ENCODE measurements around the gene NUDT3. TPM values are rescaled to one million over a fixed set of nuclear protein-coding genes. Genes with fewer than 3 reads are reported as not detected.

NUDT3 gene
- total RNA-seq, 4 donors from 2014 or later, result 17.3 to 28.1 (median 20.6) TPM

- no peaks in the 10 kb centered on the region for H3K27me3 ChIP-seq
- peaks cover 0 to 48% (median 7%) of the 10 kb centered on the region in 4 donors for H3K4me1 ChIP-seq
- no peak overlapping the region for H3K4me3 ChIP-seq
- DNase-seq, result peak in 2 of 3 donors; percentile 66 to 69
- peak overlapping the region in 3 of 4 donors; percentile 2 to 25 (median 3) for H3K27ac ChIP-seq
- no peak for TF ChIP-seq CTCF (IDR thresholded peaks at IDR 0.05)
- no peak for TF ChIP-seq POLR2A (IDR thresholded peaks at IDR 0.05)
- no peaks in the 10 kb centered on the region for H3K9me3 ChIP-seq
- peaks cover 0 to 21% (median 0%) of the 10 kb centered on the region in 3 donors for H3K36me3 ChIP-seq
These were observed 151.9 kb downstream of the NUDT3 start for GRCh38 chr6:34240329-34241248.

GRCh38 chr6:34239893-34240292 lies 152.6 kb downstream of the NUDT3 start:
- Histone ChIP-seq H3K27ac (peak overlapping the region; percentile 2 to 25 (median 6)), H3K9me3 (no peaks in the 10 kb centered on the region), H3K4me3 (no peak overlapping the region), H3K36me3 (peaks cover 0 to 21% (median 0%) of the 10 kb centered on the region in 3 donors), H3K4me1 (peaks cover 0 to 48% (median 7%) of the 10 kb centered on the region in 4 donors), H3K27me3 (no peaks in the 10 kb centered on the region)
- TF ChIP-seq CTCF (IDR thresholded peaks at IDR 0.05) (no peak), POLR2A (IDR thresholded peaks at IDR 0.05) (no peak)
- DNase-seq, result peak in 1 of 3 donors; percentile 1

GRCh38 chr6:34239500-34239825 lies 153.0 kb downstream of the NUDT3 start:
- Histone ChIP-seq H3K36me3 (peaks cover 0 to 21% (median 0%) of the 10 kb centered on the region in 3 donors), H3K27ac (peak overlapping the region in 2 of 4 donors; percentile 2 to 10), H3K9me3 (no peaks in the 10 kb centered on the region), H3K4me3 (no peak overlapping the region), H3K27me3 (no peaks in the 10 kb centered on the region), H3K4me1 (peaks cover 0 to 44% (median 7%) of the 10 kb centered on the region in 4 donors)
- no peak for DNase-seq
- TF ChIP-seq POLR2A (IDR thresholded peaks at IDR 0.05) (no peak), CTCF (IDR thresholded peaks at IDR 0.05) (no peak)

- H3K9me3 ChIP-seq, result no peaks in the 10 kb centered on the region
- no peaks in the 10 kb centered on the region for H3K27me3 ChIP-seq
- peaks cover 0 to 21% (median 0%) of the 10 kb centered on the region in 3 donors for H3K36me3 ChIP-seq
- peak overlapping the region; percentile 74 to 97 (median 84) for H3K27ac ChIP-seq
- no peak for TF ChIP-seq POLR2A (IDR thresholded peaks at IDR 0.05)
- no peak for TF ChIP-seq CTCF (IDR thresholded peaks at IDR 0.05)
- H3K4me1 ChIP-seq, result peaks cover 0 to 38% (median 4%) of the 10 kb centered on the region in 4 donors
- peak in 1 of 3 donors; percentile 5 for DNase-seq
- H3K4me3 ChIP-seq, result peak overlapping the region; percentile 45 to 88 (median 70)
These were observed 153.6 kb downstream of the NUDT3 start for GRCh38 chr6:34238585-34239499.
